22Rv1 (cell line): ENCODE measurements around the gene SKAP2.

Experiments
- H3K27ac ChIP-seq: fragments of 450-650 bp; 2 replicates; pipeline ENCODE4 v1.5.1; 2017
- ZFX ChIP-seq: fragments of 450-650 bp; IDR thresholded peaks from 2 replicates; pipeline ENCODE4 v1.6.1; 2017; ENCODE audit warnings: antibody characterized with exemption, borderline replicate concordance
- TF ChIP-seq, protein P1 (sequence below): fragments of 450-650 bp; IDR thresholded peaks from 2 replicates; pipeline ENCODE4 v1.5.1; 2017; ENCODE audit warnings: mild to moderate bottlenecking

SKAP2 gene

DNA sequence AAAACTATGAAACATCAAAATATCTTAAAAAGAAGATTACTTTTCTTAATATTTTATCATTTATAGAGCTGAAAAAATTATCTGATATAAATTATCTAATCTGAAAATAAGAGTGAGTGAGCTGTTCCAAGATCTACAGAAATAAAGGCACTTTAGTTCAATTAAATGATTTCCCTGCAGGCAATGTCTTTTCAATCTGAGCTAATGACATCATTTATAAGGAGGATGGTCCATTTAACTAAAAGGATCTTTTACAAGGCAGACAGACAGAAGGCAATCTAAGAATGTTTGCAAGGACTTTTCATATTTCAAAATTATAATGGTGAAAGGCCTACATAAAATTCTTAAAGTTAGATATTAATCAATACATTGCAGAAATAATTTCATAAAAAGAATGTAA, 71.8 kb downstream of the SKAP2 start:
- no peak overlapping the region for H3K27ac ChIP-seq
- TF ChIP-seq, protein P1, sequence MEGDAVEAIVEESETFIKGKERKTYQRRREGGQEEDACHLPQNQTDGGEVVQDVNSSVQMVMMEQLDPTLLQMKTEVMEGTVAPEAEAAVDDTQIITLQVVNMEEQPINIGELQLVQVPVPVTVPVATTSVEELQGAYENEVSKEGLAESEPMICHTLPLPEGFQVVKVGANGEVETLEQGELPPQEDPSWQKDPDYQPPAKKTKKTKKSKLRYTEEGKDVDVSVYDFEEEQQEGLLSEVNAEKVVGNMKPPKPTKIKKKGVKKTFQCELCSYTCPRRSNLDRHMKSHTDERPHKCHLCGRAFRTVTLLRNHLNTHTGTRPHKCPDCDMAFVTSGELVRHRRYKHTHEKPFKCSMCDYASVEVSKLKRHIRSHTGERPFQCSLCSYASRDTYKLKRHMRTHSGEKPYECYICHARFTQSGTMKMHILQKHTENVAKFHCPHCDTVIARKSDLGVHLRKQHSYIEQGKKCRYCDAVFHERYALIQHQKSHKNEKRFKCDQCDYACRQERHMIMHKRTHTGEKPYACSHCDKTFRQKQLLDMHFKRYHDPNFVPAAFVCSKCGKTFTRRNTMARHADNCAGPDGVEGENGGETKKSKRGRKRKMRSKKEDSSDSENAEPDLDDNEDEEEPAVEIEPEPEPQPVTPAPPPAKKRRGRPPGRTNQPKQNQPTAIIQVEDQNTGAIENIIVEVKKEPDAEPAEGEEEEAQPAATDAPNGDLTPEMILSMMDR: no peak
- no peak for TF ChIP-seq ZFX

DNA sequence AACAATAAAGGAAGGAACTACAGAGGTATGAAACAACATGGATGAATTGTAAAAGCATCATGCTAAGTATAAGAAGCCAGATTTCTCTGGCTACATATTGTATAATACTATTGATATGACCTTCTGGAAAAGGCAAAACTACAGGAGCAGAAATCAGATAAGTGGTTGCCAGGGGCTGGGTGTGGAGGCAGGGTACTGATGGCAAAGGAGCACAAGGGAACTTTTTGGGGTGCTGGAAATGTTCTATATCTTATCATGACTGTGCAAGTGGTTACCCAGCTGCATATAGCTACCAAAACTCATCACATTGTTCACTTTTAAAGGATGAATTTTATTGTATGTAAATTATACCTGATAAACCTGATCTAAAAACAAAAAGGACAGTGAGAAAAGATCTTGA, 72.4 kb downstream of the SKAP2 start:
- no peak for TF ChIP-seq ZFX
- TF ChIP-seq, protein P1: no peak
- H3K27ac ChIP-seq: no peak overlapping the region

DNA sequence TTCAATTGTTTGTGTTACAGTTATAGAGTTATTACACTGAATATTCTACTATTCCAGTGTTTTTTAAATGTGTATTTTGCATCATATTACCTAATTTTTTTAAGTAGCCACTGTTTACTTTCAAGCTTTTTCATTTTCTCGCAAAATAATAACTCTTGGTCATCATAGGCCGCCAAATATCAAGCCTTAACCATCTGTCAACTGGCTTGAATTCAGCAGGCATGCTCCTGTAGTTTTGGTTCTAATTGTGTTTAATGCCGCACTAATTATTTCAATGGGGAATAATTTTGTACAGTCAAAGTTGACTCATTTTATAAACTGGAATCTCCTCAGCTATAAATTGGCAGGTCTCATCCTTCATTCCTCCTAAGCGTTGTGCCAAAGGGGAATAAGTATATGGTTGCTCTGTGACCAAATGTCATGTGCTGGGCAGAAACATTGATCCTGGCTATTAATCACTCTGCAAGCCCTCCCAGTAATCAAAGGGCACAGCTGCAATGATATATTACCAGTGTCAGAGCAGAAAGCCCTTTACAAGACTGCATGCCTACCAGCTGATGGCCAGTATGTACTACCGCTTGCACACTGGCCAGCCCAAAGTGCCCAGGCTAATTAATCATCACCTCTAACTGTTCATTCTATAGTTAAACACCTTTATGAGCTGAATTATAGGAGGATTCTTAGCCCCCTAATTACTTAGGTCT, 74.8 kb downstream of the SKAP2 start:
- TF ChIP-seq, protein P1: no peak
- no peak for TF ChIP-seq ZFX
- no peak overlapping the region for H3K27ac ChIP-seq

DNA sequence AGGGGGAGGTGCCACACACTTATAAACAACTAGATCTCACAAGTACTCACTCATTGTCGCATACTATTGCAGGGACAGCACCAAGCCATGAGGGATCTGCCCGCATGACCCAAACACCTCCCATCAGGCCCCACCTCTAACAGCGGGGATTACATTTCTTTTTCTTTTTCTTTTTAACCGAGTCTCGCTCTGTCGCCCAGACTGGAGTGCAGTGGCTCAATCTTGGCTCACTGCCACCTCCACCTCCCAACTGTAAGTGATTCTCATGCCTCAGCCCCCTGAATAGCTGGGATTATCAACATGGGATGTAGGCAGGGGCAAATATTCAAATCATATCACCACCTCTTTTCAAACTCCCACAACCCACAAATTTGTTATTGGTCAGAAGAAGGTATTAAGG, 76.7 kb downstream of the SKAP2 start:
- TF ChIP-seq, protein P1: no peak
- TF ChIP-seq ZFX: no peak
- H3K27ac ChIP-seq: no peak overlapping the region

DNA sequence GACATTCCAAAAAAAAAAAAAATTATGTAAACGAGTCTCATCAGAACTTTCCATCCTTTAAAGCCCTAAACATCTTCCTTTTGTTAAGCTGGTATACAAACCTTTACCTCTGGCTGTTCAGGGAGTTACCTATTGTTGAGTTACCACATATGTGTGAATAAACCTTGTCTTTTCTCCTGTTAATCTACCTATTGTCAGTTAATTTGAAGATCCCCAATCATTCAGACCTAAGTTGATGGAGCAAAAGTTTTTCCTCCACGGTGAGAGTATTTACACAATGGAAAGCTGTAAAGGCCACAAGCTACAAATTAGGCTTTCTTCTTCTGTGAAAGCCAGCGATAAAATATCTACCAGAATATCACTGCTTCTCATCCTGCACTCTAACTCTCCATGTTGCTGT, 80.3 kb downstream of the SKAP2 start:
- TF ChIP-seq, protein P1: no peak
- no peak for TF ChIP-seq ZFX

DNA sequence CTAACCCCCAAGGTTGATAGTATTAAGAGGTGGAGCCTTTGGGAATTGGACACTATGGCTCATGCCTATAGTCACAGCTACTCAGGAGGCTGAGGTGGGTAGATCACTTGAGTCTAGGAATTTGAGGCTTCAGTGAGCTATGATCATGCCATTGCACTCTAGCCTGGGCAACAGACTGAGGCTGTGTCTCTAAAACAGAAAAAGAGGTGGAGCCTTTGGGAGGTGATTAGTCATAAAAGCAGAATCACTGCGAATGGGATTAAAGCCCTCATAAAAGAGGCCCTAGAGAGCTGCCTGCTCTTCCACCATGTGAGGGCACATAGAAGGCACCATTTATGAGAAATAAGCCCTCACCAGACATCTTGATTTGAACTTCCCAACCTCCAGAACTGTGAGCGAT, 81.9 kb downstream of the SKAP2 start:
- no peak overlapping the region for H3K27ac ChIP-seq
- TF ChIP-seq ZFX: no peak
- TF ChIP-seq, protein P1: no peak

More for the DNA sequence above, 80.3 kb downstream of the SKAP2 start:
- no peak overlapping the region for H3K27ac ChIP-seq

DNA sequence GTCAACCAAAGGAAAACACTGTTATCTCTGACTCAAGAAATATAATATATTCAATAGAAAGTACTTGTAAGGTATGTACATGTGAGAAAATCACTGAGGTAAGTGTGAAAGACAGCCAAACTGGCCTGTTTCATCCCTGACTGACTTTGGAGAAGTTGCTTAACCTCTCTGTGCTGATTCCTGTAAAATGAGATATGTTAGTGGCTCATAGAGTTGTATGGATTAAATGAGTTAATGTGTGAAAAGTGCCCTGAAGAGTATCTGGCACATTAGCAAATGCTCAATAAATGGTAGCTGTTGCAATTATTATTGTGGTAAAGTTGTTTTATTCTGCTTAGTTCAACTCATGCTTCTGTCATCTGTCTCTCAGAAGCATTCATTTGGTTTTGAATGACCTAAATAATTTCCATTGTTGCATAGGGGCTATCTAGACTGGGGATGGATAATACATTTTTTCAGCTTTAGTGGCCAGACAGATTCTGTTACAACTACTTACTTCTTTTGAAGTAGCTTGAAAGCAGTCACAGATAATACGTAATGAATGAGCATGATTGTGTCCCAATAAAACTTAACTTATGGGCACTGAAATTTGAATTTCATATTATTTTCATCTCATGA, 84.3 kb downstream of the SKAP2 start:
- H3K27ac ChIP-seq: no peak overlapping the region
- TF ChIP-seq ZFX: no peak
- TF ChIP-seq, protein P1: no peak
